Right lobe of liver (tissue), 4 donors: ENCODE measurements around the gene PRPF39.

Source experiments
- CTCF ChIP-seq, 4 donors: fragments of 200-600 bp in 3 of 4; fragments of 450-650 bp in 1 of 4; IDR thresholded peaks; one replicate each; pipeline versions ENCODE4 v1.5.1 to v1.8.0; 2016 to 2022; ENCODE audit warnings: antibody characterized with exemption in 4 of 4, mild to moderate bottlenecking in 2 of 4
- POLR2A ChIP-seq: fragments of 450-650 bp; IDR thresholded peaks from one replicate; pipeline ENCODE4 v1.6.1; 2017; ENCODE audit warnings: antibody characterized with exemption, mild to moderate bottlenecking
- donor health status: DM: no; HTN: no; CAD: no.
- donor health status: DM: no; HTN: no; CAD: no.
- donor health status: DM: no; HTN: yes; CAD: no.

GRCh38 chr14:45038256-45038655 lies 45.7 kb upstream of the PRPF39 start:
- no peak for TF ChIP-seq CTCF (IDR thresholded peaks at IDR 0.05)
- no peak for TF ChIP-seq POLR2A
